KOPT-K1 (cell line): ENCODE results near the gene BCAR3.

Experiments
- H3K27ac ChIP-seq: fragments of 200-600 bp; sonication (generic); 2 replicates; pipeline ENCODE4 v1.5.1; 2016; ENCODE audit warnings: antibody characterized with exemption, mild to moderate bottlenecking, low read depth, low read length; ENCODE audit not compliant: poor library complexity, severe bottlenecking
- H3K36me3 ChIP-seq: fragments of 200-600 bp; sonication (generic); 2 replicates; pipeline ENCODE4 v1.5.1; 2017; ENCODE audit warnings: antibody characterized with exemption, mild to moderate bottlenecking, low read length, moderate library complexity; ENCODE audit not compliant: insufficient read depth
- H3K9me3 ChIP-seq: fragments of 200-600 bp; sonication (generic); 2 replicates; pipeline ENCODE4 v1.5.1; 2017; ENCODE audit warnings: antibody characterized with exemption, low read length, mild to moderate bottlenecking; ENCODE audit not compliant: insufficient read depth, poor library complexity, severe bottlenecking

The BCAR3 gene

DNA sequence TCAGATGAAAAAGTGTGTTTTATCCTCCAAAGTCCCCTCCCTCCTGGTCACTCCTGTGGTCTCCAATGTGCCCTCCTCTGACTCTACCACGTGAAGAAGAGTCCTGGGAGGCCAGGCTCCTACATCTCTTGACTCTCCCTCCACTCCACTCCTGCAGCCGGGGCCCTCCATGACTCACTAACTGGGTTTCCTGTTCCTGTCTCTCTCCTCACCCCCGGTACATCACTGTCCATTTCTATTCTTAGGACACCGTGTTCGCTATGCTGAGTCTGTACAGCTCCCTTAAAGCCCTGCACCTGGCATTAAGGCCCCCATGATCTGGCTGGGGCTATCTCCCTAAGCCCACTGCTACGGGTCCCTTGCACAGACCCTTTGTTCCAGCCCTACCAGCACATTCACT lies 93.4 kb downstream of the BCAR3 start:
- Histone ChIP-seq H3K36me3 (no peaks in the 10 kb centered on the region), H3K9me3 (no peaks in the 10 kb centered on the region), H3K27ac (no peak overlapping the region)

- Histone ChIP-seq H3K27ac (no peak overlapping the region), H3K9me3 (no peaks in the 10 kb centered on the region), H3K36me3 (no peaks in the 10 kb centered on the region)
These were observed 94.3 kb downstream of the BCAR3 start for GRCh38 chr1:93587354-93587753.

- H3K9me3 ChIP-seq: no peaks in the 10 kb centered on the region
- H3K36me3 ChIP-seq: no peaks in the 10 kb centered on the region
- H3K27ac ChIP-seq: no peak overlapping the region
These were observed 96.3 kb downstream of the BCAR3 start for GRCh38 chr1:93585059-93585966.

GRCh38 chr1:93584261-93585003 lies 97.2 kb downstream of the BCAR3 start:
- H3K9me3 ChIP-seq: no peaks in the 10 kb centered on the region
- no peak overlapping the region for H3K27ac ChIP-seq
- H3K36me3 ChIP-seq: no peaks in the 10 kb centered on the region

DNA sequence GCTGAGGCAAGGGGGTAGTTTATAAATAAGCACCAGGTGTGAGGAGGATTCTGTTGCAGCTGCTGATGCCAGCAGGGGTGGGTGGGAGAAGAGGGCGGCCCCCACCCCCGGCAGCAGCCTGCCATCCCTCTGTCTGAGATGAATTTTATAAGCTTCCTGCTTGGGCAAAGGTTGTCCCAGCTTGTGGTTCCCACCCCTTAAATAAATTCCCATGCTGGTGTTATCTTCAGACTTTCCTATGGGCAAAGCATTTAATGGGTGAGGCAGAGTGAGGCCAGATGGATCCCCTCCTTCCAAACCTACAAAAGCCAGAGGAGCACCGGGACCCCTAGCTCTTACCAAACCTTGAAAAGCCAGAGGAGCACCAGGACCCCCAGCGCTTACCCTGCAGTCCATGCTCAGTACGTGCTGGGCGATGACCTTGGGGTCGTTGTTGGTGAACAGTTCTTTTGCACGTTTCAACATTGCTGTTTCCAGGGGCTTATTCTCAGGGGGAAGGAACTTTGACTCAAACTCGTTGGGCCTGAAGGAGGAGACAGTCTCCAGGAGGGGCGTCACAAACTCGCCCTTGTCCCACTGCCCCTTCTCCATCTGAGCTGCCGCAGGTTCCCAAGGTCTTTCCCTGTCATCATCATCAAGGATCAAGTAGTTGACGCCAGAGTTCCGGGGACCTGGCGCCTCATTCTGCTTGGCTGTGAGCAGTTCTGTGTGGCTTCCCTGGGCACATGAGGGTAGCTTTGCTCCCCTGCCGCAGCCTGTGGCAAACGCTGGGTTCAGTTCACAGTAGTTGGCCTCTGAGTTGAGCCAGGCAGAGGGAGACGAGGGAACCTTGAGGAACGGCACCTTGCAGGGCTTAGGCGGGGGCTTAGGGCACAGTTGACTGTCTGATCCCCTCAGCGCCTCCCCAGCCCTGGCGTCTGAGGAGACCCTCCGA lies 99.5 kb downstream of the BCAR3 start:
- H3K9me3 ChIP-seq: no peaks in the 10 kb centered on the region
- H3K27ac ChIP-seq: no peak overlapping the region
- no peaks in the 10 kb centered on the region for H3K36me3 ChIP-seq

DNA sequence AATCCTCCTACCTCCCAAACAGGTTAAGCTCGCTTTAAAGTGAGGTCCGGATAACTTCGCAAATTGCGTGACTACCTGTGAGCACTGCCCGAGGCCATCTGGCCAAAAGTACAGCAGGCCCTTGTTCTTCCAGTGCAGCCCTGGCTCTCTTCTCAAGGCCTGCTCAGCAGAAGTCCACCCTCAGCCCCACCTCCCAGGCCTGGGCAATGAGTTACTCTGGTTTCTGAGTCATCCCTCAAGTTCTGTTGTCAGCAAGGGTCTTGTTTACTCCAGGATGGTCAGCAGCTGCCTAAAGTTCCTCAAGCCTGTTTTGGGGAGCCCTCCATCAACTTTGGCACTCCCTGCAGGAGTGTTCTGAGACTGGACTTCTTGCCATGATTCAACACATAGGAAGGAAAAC lies 101.7 kb downstream of the BCAR3 start:
- Histone ChIP-seq H3K27ac (no peak overlapping the region), H3K36me3 (no peaks in the 10 kb centered on the region), H3K9me3 (no peaks in the 10 kb centered on the region)

- H3K27ac ChIP-seq: no peak overlapping the region
- H3K9me3 ChIP-seq: no peaks in the 10 kb centered on the region
- H3K36me3 ChIP-seq: no peaks in the 10 kb centered on the region
These were observed 102.5 kb downstream of the BCAR3 start for GRCh38 chr1:93578911-93579825.

DNA sequence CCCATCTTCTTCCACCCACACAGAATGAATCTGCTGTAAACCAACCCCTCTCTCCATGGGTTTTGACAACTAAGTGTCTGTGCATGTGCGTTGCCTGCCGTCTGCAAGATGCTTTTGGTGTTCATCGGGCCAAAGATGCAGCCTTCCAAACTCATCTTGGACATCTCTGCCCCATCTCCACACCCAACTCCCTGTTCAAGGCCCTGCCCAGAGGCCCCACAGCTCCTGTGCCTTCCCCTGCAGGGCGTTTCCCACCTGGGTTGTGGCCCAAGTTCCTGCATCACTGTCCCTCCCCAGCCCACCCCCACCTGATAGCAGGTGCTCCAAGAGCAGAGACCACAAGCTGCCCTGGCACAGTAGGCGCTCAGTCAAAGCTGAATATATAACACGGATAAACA lies 103.2 kb downstream of the BCAR3 start:
- H3K27ac ChIP-seq: no peak overlapping the region
- H3K9me3 ChIP-seq: no peaks in the 10 kb centered on the region
- no peaks in the 10 kb centered on the region for H3K36me3 ChIP-seq

DNA sequence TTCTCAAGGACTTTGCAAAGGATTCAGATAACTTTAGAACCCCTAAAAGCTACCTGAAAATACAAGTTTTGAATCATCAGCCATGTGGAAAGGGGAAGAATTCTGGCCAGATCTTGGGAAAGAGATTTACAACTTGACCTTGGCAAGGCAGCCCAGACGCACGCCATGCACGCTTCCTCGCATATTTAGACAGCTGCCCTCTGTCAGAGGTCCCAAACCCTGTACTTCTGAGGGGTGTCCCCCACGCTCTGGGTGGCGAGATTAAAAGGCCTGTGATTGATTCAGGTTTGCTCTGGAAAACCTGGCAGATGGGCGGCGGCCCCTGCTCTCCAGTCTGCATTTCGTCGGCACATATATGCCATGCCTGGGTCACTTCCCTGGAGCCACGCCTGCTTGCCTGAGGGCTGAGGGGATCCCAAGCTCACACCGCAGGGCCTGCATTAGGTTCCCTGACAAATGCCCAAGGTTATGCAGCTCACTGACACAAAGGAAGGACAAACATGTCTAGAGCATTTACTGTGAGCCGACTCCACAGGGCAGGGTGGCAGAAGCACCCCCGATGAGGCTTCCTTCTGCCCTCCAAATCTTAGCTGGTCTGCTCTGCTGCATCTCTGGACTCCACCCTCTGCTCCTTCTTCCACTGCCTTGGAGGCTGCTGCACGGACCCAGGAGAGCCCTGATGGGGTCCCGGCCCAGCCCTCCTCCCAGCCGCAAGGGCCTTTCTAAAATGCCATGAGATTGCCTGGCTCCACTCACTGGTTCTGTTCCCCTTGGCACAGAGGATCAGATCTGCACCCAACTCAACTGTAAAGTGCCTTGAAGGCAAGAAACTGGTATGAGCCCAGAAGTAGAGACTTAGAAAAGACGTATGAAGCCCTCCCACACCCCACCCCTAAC lies 103.9 kb downstream of the BCAR3 start:
- H3K9me3 ChIP-seq: no peaks in the 10 kb centered on the region
- no peaks in the 10 kb centered on the region for H3K36me3 ChIP-seq
- H3K27ac ChIP-seq: no peak overlapping the region

DNA sequence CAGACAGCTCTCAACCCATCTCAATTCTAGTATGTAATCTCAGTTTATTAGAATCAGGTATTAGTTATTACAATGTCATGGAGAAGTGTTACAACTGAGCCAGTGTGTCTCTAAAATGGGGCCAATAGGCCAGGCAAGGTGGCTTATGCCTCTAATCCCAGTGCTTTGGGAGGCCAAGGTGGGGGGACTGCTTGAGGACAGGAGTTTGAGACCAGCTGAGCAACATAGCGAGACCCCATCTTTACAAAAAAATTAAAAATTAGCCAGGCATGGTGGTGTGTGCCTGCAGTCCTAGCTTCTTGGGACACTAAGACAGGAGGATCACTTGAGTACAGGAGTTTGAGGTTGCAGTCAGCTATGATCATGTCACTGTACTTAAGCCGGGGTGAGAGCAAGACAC lies 104.9 kb downstream of the BCAR3 start:
- Histone ChIP-seq H3K9me3 (no peaks in the 10 kb centered on the region), H3K27ac (no peak overlapping the region), H3K36me3 (no peaks in the 10 kb centered on the region)

DNA sequence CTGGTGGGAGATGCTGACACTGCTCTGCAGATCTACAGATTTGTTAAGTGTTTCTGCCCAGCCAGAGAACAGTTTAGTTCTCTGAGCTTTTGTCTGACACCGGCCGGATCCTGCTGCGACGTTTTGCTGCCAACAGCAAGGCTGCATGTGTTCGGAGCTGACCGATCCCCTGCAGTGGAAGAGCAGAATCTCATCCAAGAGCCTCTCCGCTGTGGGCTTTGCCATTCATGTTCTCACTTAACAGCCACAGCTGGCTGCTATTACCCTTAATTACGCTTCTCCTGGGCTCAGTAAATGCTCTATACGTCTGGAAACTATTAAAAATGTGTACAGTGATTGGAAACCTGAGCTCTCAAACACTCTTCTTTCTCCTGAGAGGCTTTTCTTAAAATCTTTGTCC lies 105.3 kb downstream of the BCAR3 start:
- no peaks in the 10 kb centered on the region for H3K36me3 ChIP-seq
- H3K27ac ChIP-seq: no peak overlapping the region
- no peaks in the 10 kb centered on the region for H3K9me3 ChIP-seq

- no peaks in the 10 kb centered on the region for H3K9me3 ChIP-seq
- H3K27ac ChIP-seq: no peak overlapping the region
- H3K36me3 ChIP-seq: no peaks in the 10 kb centered on the region
These were observed 105.9 kb downstream of the BCAR3 start for GRCh38 chr1:93575621-93576284.

DNA sequence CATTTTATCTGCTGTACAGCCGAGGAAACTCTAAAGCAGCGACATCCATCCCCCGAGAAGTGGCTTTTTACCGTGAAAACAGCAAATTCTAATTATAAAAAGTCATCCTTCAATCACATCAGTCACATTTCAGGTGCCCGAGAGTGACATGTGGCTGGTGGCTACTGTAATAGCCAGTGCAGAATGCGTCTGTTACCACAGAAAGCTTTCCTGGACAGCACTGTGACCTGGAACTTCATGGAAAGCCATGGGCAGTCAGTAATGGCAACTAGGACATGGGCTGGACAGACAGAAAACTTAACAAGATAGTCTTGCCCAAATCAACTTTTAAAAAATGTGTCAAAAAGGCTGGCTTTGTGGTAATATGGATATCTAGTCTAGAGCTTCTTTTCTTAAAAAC lies 106.6 kb downstream of the BCAR3 start:
- Histone ChIP-seq H3K9me3 (no peaks in the 10 kb centered on the region), H3K36me3 (no peaks in the 10 kb centered on the region), H3K27ac (no peak overlapping the region)
